Colonic mucosa (tissue), 4 donors: ENCODE measurements around the gene SUSD4. TPM values are rescaled to one million over a fixed set of nuclear protein-coding genes. Genes with fewer than 3 reads are reported as not detected.

Experiments
- DNase-seq: peaks from one replicate; pipeline ENCODE4 v3.0.0-alpha.2; 2020
- H3K27ac ChIP-seq: fragments of 200-600 bp; one replicate; pipeline ENCODE4 v1.8.0; 2021
- H3K27me3 ChIP-seq: fragments of 200-600 bp; one replicate; pipeline ENCODE4 v1.8.0; 2021
- H3K36me3 ChIP-seq: fragments of 200-600 bp; one replicate; pipeline ENCODE4 v1.8.0; 2021
- H3K4me1 ChIP-seq: fragments of 200-600 bp; one replicate; pipeline ENCODE4 v1.8.0; 2021; ENCODE audit warnings: mild to moderate bottlenecking
- H3K4me3 ChIP-seq: fragments of 200-600 bp; one replicate; pipeline ENCODE4 v1.8.0; 2021
- H3K9ac ChIP-seq, 2 donors: one replicate each; pipeline ENCODE4 v1.7.0; 2013; ENCODE audit warnings: control low read depth in 2 of 2, low read depth in 2 of 2, low read length in 2 of 2
- H3K9me3 ChIP-seq: fragments of 200-600 bp; one replicate; pipeline ENCODE4 v1.8.0; 2021
- CTCF ChIP-seq: fragments of 200-600 bp; IDR thresholded peaks from one replicate; pipeline ENCODE4 v1.8.0; 2022; ENCODE audit warnings: antibody characterized with exemption, mild to moderate bottlenecking
- intact Hi-C: fragments of 100-400 bp; cut with DNase I; formaldehyde crosslinking; loops from one replicate; pipeline ENCODE4 v1.14.1; 2022
- total RNA-seq, 2 donors: library from RNA; stranded (reverse); fragmentation: NEBNext Ultra II Directional in 1 of 2; extraction: Animal tissue kit (Norgen Biotek cat#: 25700) in 1 of 2; gene quantifications; one replicate each; pipeline ENCODE4 v1.2.1, GENCODE V29; 2021
- donor health status: healthy.
- donor health status: DM: no; HTN: no; CAD: no.
- donor health status: DM: no; HTN: no; CAD: no.

The SUSD4 gene
- total RNA-seq, 2 donors from 2014 or later = 0.15 to 0.37 TPM

DNA sequence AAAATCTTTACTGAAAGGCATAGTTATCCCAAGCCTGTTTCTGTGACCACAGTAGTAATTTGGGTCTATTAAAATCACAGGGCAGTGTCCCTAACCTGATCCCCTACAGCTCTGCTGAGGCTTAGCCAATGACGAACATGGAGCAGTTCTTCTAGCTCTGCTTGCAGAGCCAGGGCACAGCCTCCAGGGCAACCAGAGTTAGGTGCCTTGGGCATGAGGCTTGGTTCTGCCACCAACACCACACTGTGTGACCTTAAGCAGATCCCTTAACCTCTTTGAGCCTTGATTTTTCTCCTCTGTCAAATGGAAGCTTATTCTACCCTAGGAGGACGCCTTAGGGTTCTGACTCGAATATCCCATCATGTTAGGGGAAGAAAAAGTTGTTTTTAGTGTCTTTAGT lies 134.2 kb downstream of the SUSD4 start:
- no peaks in the 10 kb centered on the region for H3K36me3 ChIP-seq
- intact Hi-C loops = no loop called here
- H3K27ac ChIP-seq = no peak overlapping the region
- no peak overlapping the region for H3K4me3 ChIP-seq
- no peaks in the 10 kb centered on the region for H3K27me3 ChIP-seq
- no peaks in the 10 kb centered on the region for H3K4me1 ChIP-seq
- no peaks in the 10 kb centered on the region for H3K9me3 ChIP-seq
- no peak for DNase-seq
- no peak overlapping the region for H3K9ac ChIP-seq
- TF ChIP-seq CTCF = no peak

DNA sequence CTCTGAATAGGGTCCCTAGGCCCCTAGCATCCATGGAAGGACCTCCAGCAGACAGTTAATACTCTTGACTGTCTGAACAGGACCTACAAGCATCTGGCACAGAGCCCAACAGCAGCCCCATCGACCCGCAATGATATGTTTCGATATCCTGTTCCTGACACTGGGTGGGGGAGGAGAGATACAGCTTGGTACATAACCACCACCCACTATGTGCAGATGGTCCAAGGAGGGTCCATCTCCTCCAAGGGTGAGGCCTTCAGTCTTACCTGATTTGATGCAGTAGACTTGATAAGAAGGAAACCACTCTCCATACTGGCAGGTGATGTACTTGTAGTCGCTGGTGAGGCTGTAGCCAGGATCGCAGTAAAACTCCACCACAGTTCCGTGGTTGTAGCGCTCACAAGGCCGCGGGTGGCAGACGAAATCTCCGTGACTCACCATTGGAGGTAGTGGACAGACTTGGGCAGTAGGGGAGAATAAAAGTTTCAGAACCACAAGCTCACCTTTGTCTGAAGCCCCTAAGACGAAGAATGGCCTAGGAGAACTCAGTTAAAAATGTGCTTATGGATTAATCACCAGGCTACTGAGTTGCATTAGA lies 134.9 kb downstream of the SUSD4 start:
- intact Hi-C loops = no loop called here
- no peak for DNase-seq
- H3K4me1 ChIP-seq = no peaks in the 10 kb centered on the region

GRCh38 chr1:223228201-223228600 lies 135.8 kb downstream of the SUSD4 start:
- Histone ChIP-seq H3K27ac (no peak overlapping the region), H3K36me3 (no peaks in the 10 kb centered on the region), H3K4me3 (no peak overlapping the region), H3K27me3 (no peaks in the 10 kb centered on the region), H3K9me3 (no peaks in the 10 kb centered on the region), H3K9ac (no peak overlapping the region), H3K4me1 (no peaks in the 10 kb centered on the region)
- intact Hi-C loops = no loop called here
- TF ChIP-seq CTCF = no peak
- DNase-seq = no peak

More for the DNA sequence above, 134.9 kb downstream of the SUSD4 start:
- Histone ChIP-seq H3K27me3 (no peaks in the 10 kb centered on the region), H3K36me3 (no peaks in the 10 kb centered on the region), H3K27ac (no peak overlapping the region), H3K4me3 (no peak overlapping the region), H3K9me3 (no peaks in the 10 kb centered on the region), H3K9ac (no peak overlapping the region)
- no peak for TF ChIP-seq CTCF

DNA sequence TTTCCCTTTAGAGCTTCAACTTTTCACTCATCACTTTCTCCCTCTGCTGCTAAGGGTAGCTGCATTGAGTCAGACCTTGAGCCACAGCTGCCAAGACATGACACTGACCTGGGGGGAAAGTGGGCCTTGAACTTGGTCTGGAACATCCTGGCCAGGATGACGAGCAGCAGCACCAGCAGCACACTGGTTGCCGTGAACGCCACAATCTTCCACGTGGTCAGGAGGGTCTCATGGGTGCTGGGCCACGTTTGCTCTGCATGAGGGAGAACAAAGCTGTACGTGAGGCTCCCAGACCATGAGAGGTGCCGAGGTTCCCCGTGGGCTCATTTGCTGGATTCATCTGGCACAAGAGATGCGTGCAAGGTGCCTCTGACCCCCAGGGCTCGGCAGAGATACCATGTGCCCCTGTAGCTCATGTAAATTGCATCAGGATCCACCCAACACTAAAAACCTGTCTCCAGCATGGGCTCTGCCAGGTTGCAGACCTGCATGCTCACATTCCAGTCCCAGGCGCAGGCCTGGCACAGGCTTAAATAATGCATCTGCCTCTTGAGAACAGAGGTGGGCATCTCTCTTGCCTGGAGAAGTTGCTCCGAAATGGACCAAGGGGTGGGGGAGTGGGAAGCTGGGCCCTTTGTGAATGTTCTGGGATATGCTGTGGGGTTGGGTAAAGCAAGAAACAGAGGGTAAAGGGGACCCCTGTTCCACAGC lies 136.3 kb downstream of the SUSD4 start:
- Histone ChIP-seq H3K27ac (no peak overlapping the region), H3K36me3 (no peaks in the 10 kb centered on the region), H3K9ac (no peak overlapping the region), H3K4me3 (no peak overlapping the region), H3K27me3 (no peaks in the 10 kb centered on the region), H3K4me1 (no peaks in the 10 kb centered on the region), H3K9me3 (no peaks in the 10 kb centered on the region)
- DNase-seq = no peak
- no peak for TF ChIP-seq CTCF
- intact Hi-C loops = no loop called here

DNA sequence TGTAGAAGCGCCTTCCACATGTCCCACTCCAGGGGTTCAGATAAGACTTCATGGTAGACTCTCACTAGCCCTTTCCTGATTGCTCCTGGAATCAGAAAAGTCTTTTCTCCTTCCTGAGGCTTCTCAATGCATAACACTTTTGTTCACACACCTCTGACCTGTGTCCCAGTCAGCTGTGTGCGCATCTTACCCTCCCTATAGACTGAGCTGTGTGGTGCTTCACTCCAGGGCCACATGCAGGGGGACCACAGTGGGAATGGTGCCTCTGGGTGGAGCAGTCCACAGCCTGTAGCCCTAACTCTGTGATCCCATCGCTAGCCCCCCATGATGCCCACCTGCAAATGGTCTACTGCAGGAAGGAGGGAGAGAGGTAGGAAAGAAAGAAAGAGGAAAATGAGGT lies 136.9 kb downstream of the SUSD4 start:
- no peak for TF ChIP-seq CTCF
- DNase-seq = no peak
- H3K9ac ChIP-seq = no peak overlapping the region
- no peaks in the 10 kb centered on the region for H3K27me3 ChIP-seq
- H3K27ac ChIP-seq = no peak overlapping the region
- H3K36me3 ChIP-seq = no peaks in the 10 kb centered on the region
- no peaks in the 10 kb centered on the region for H3K4me1 ChIP-seq
- intact Hi-C loops = no loop called here
- no peak overlapping the region for H3K4me3 ChIP-seq
- H3K9me3 ChIP-seq = no peaks in the 10 kb centered on the region
